ENCODE measurements around the gene EPS15. TPM values are rescaled to one million over a fixed set of nuclear protein-coding genes. Genes with fewer than 3 reads are reported as not detected.
A peak's percentile ranks its signal among the peaks of the same experiment; 100 is the strongest.

Gene EPS15
- total and polyA plus RNA-seq, 2 donors (not counting 1 experiment from before 2014, with no cell fraction given): 40.3 to 151 TPM

DNA sequence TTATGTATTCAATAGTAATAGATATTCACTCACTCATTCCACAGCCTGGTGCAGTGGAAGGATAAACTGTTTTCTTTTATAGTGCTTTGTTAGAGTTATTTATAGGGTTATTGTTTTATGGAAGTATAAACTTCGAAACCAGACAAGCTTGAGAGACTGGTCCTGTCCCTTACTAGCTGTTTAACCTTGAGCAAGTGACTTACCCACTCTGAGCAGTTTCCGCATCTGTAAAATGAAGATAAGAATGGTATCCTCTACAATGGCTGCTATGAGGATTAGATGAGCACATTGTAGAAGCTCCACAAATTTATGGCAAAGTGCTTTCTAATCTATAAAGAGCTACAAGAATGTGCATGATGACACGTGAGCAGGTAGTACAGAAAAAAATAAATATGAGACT is 30.8 kb upstream of the EPS15 start:
- no peak overlapping the region for H3K4me3 ChIP-seq (ENCODE audit: control extremely low read depth in 1 of 5, extremely low read depth in 1 of 5, insufficient read depth in 1 of 5, low read depth in 2 of 5, low read length in 4 of 5)
- POLR2A ChIA-PET: no interaction called here
- TF ChIP-seq, protein P1, sequence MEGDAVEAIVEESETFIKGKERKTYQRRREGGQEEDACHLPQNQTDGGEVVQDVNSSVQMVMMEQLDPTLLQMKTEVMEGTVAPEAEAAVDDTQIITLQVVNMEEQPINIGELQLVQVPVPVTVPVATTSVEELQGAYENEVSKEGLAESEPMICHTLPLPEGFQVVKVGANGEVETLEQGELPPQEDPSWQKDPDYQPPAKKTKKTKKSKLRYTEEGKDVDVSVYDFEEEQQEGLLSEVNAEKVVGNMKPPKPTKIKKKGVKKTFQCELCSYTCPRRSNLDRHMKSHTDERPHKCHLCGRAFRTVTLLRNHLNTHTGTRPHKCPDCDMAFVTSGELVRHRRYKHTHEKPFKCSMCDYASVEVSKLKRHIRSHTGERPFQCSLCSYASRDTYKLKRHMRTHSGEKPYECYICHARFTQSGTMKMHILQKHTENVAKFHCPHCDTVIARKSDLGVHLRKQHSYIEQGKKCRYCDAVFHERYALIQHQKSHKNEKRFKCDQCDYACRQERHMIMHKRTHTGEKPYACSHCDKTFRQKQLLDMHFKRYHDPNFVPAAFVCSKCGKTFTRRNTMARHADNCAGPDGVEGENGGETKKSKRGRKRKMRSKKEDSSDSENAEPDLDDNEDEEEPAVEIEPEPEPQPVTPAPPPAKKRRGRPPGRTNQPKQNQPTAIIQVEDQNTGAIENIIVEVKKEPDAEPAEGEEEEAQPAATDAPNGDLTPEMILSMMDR (IDR thresholded peaks at IDR 0.05): no peak
- no peak for TF ChIP-seq EZH2 (IDR thresholded peaks at IDR 0.05; ENCODE audit: borderline replicate concordance, insufficient read depth, low read depth, low read length, poor library complexity, severe bottlenecking)
- Mint-ChIP-seq H3K9me3 (ENCODE audit: insufficient read depth) (no peaks in the 10 kb centered on the region), H3K27ac (no peak overlapping the region), H3K4me1 (peaks cover 28% of the 10 kb centered on the region), H3K4me3 (no peak overlapping the region), H3K27me3 (no peaks in the 10 kb centered on the region)
- H3K9ac ChIP-seq (ENCODE audit: low read length): no peak overlapping the region
- no peak for ATAC-seq (ENCODE audit: low read depth)
- no peak for DNase-seq
- no peaks in the 10 kb centered on the region for H3K36me3 ChIP-seq (replicated peaks in 1 of 2; ENCODE audit: control extremely low read depth in 1 of 2, control insufficient read depth in 1 of 2, extremely low read depth in 1 of 2, insufficient read depth in 2 of 2, low read length in 1 of 2)
- CTCF ChIA-PET: no interaction called here
- intact Hi-C loops (cut with micrococcal nuclease): no loop called here
- peaks cover 16 to 21% of the 10 kb centered on the region in 2 donors for H3K4me1 ChIP-seq (ENCODE audit: control insufficient read depth in 2 of 2, insufficient read depth in 2 of 2, low read length in 2 of 2)
- H3K27ac ChIP-seq (ENCODE audit: low read length in 2 of 2): no peak overlapping the region
- no peak overlapping the region for H3K4me2 ChIP-seq (replicated peaks; ENCODE audit: low read depth, low read length, poor library complexity, severe bottlenecking)
- WGBS (ENCODE audit: insufficient coverage): no CpG with 5 or more reads among the region's 3 CpGs
- H3K79me2 ChIP-seq (ENCODE audit: control insufficient read depth, insufficient read depth, low read length): no peaks in the 10 kb centered on the region
- H3K9me3 ChIP-seq (ENCODE audit: control extremely low read depth in 1 of 3, control insufficient read depth in 2 of 3, insufficient read depth in 1 of 3, low read length in 2 of 3): peaks cover 0 to 4% (median 0%) of the 10 kb centered on the region in 3 donors
- no peak overlapping the region for H2AFZ ChIP-seq (ENCODE audit: insufficient read depth, low read depth, low read length, poor library complexity, severe bottlenecking)
- no peaks in the 10 kb centered on the region for H3K27me3 ChIP-seq (replicated peaks in 1 of 4; ENCODE audit: control extremely low read depth in 1 of 4, control insufficient read depth in 3 of 4, insufficient read depth in 4 of 4, low read length in 3 of 4)
- H4K20me1 ChIP-seq (ENCODE audit: control insufficient read depth, insufficient read depth, low read length, poor library complexity, severe bottlenecking): no peaks in the 10 kb centered on the region

DNA sequence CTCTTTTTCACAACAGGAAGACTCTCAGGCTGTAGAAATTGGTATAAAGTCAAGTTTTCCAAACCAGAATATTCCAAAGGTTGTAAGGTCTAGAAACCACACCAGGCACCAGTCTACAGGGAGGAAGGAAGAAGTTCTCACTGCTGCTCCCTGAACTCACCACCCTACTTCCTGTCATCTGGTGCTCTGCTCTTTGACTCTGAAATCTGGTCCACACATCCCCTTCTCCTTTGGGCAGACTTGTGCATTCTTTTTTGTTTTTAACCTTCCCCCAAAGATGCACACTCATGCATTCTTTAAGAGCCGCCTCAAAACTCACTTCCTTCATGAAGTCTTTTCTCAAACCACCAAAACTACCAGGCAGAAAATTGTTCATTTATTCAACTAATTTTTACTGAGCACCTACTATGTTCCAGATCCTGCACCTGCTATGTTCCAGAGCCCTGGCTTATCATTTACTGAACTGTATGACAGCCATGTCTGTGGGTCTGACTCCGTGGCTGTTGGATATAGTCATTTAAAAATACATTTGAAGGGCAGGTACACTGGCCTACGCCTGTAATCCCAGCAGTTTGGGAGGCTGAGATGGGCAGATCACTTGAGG is 30.1 kb upstream of the EPS15 start:
- CTCF ChIA-PET: interaction anchor here (1.3 kb wide), 1 partner anchor 14 kb away, joined by 3 read pairs; no protein-coding TSS in a partner anchor
- H3K4me1 ChIP-seq (ENCODE audit: control insufficient read depth in 2 of 2, insufficient read depth in 2 of 2, low read length in 2 of 2): peaks cover 16 to 21% of the 10 kb centered on the region in 2 donors
- Mint-ChIP-seq H3K4me1 (peaks cover 28% of the 10 kb centered on the region), H3K27ac (peak overlapping the region; percentile 17), H3K4me3 (no peak overlapping the region), H3K9me3 (ENCODE audit: insufficient read depth) (no peaks in the 10 kb centered on the region), H3K27me3 (no peaks in the 10 kb centered on the region)
- DNase-seq: no peak
- no peak overlapping the region for H3K4me3 ChIP-seq (ENCODE audit: control extremely low read depth in 1 of 5, extremely low read depth in 1 of 5, insufficient read depth in 1 of 5, low read depth in 2 of 5, low read length in 4 of 5)
- H3K9ac ChIP-seq (ENCODE audit: low read length): no peak overlapping the region
- TF ChIP-seq, protein P1 (IDR thresholded peaks at IDR 0.05): no peak
- TF ChIP-seq EZH2 (IDR thresholded peaks at IDR 0.05; ENCODE audit: borderline replicate concordance, insufficient read depth, low read depth, low read length, poor library complexity, severe bottlenecking): no peak
- peaks cover 0 to 4% (median 0%) of the 10 kb centered on the region in 3 donors for H3K9me3 ChIP-seq (ENCODE audit: control extremely low read depth in 1 of 3, control insufficient read depth in 2 of 3, insufficient read depth in 1 of 3, low read length in 2 of 3)
- H3K27me3 ChIP-seq (replicated peaks in 1 of 4; ENCODE audit: control extremely low read depth in 1 of 4, control insufficient read depth in 3 of 4, insufficient read depth in 4 of 4, low read length in 3 of 4): no peaks in the 10 kb centered on the region
- no peaks in the 10 kb centered on the region for H3K79me2 ChIP-seq (ENCODE audit: control insufficient read depth, insufficient read depth, low read length)
- no peaks in the 10 kb centered on the region for H3K36me3 ChIP-seq (replicated peaks in 1 of 2; ENCODE audit: control extremely low read depth in 1 of 2, control insufficient read depth in 1 of 2, extremely low read depth in 1 of 2, insufficient read depth in 2 of 2, low read length in 1 of 2)
- no peaks in the 10 kb centered on the region for H4K20me1 ChIP-seq (ENCODE audit: control insufficient read depth, insufficient read depth, low read length, poor library complexity, severe bottlenecking)
- WGBS (ENCODE audit: insufficient coverage): 8% methylated on average over 2 of the region's 3 CpGs
- ATAC-seq (ENCODE audit: low read depth): no peak
- peak overlapping the region; percentile 26 for H3K4me2 ChIP-seq (replicated peaks; ENCODE audit: low read depth, low read length, poor library complexity, severe bottlenecking)
- POLR2A ChIA-PET: no interaction called here
- intact Hi-C loops (cut with micrococcal nuclease): no loop called here
- peak overlapping the region; percentile 26 to 70 for H3K27ac ChIP-seq (ENCODE audit: low read length in 2 of 2)
- H2AFZ ChIP-seq (ENCODE audit: insufficient read depth, low read depth, low read length, poor library complexity, severe bottlenecking): peak overlapping the region; percentile 4

All from B cell (primary cell).